Hematopoietic multipotent progenitor cell treated with erythropoietin and hydrocortisone succinate and interleukin-3 and kit ligand, for 15 days (in vitro differentiated cells): Measurements from ENCODE around the gene WNT2B.

Experiments
- DNase-seq: peaks from one replicate; pipeline ENCODE4 v3.0.0-alpha.2; 2015; ENCODE audit warnings: low spot score

WNT2B gene

DNA sequence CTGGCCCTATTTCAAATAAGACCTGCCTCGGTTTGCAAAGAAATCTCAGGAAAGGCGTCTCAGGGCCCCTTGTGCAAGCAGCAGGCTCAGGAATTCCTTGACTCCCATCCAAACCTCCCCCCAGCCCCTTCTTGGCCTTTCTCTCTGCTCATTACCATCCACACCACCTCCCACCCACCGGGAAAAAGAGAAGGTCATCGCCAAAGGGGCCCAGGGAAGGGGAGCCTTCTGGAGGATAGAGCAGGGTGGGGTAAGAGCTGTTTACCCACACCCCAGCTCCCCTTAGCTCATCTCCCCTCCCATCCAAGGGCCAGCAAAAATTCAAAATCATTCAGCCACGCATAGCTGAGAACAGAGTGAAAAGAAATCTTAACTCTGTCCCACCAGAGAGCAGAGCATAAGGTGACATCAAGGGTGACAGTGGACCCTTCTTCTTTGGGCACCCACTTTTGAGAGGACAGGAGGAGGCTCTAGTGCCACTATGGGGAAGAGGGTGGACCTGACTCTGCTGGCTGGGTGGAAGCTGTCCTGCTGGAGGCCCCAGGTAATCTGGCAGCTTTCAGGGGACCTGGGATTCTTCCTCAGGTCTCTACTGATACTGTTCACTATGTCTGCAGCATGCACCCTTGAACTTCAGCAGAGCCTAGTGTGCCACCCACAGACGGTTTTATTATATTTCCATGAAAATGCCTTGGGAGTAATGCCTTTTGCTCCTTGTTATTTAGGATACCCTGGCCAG is 3.9 kb upstream of the WNT2B start:
- DNase-seq = no peak

DNA sequence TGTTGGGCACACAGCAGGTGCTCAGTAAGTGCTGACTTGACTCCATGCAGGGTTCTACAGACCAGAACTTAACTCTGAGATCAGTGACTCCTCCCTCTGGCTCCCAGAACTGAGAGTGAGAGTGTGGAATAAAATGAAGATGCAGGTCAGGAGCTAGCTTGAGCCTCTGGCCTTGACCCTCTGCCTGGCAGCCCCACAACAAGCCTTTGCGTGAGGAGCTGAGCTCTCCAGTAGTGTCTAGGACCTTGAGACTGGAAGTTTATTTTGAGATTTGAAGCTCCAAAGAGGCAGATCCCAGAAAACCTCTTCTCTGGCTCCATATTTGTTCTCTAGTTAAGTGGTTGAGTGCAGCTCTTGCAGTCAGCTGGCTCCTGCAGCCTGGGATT is 3.4 kb upstream of the WNT2B start:
- DNase-seq = no peak

DNA sequence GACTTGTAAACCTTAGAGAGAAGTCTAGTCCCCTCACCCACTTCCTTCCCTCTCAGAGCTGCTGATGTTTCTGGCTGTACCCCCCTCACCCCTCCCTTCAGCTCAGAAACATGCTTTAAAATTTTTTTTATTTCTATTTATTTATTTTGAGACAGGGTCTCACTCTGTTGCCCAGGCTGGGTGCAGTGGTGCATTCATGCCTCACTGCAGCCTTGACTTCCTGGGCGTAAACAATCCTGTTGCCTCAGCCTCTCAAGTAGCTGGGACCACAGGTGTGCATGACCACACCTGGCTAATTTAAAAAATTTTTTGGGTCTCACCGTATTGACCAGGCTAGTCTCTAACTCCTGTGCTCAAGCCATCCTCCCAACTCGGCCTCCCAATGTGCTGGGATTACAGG is 2.9 kb upstream of the WNT2B start:
- DNase-seq = no peak

DNA sequence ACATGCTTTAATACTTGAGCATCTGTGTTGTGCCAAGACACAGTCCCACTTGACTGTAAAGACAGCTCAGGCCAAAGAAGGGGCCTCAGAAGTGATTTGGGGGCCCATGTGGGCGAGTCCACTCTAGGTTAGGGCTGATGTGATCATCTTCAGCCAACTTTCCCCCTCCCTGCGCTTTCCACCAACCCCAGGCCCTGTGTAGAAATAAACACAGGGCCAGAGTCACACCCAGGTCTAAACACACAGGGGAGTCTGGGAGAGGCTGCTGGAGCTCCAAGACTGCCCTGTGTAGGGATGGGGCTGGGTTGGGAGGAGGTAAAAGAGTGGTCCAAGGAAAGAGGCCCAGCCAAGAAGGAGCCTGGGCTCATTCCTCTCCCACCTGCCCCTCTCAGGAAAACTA is 2.5 kb upstream of the WNT2B start:
- DNase-seq = no peak

DNA sequence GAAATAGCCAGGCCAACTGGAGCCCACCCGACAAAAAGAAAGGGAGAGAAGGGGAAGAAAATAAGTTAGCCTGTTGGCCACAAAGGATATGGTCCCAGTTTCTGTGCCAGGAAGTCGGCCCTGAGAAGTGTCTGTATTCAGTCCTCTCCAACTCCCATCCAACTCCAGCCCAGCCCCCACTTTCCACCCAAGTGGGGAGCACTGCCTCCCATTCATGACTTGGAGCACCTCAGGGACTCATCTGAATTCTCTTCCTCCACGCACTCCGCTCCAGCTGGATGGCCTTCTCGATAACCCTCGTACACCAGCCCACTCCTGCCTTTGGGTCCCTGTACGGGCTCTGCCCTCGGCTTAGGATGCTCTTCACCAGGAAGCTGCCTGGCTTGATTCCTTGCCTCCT is 2.0 kb upstream of the WNT2B start:
- DNase-seq = no peak

DNA sequence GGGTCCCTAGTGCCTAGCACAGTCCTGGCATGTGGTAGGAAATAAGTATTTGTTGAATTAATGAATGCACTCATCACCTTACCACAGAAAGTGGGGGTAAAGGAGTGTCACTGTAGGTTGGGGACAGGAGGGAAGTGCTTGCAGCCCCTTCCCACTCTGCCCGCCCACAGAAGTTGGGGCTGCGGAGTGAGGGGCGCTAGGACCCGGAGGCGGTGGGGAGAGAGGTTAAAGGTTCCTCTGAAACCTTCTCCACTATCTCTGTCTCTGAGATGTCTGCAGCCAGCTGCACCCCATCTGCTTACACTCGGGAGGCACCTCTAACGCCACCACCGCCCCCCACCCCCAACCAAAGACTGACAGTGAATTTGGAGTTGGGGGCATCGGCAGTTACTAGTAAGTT is 1.4 kb upstream of the WNT2B start:
- DNase-seq = no peak

DNA sequence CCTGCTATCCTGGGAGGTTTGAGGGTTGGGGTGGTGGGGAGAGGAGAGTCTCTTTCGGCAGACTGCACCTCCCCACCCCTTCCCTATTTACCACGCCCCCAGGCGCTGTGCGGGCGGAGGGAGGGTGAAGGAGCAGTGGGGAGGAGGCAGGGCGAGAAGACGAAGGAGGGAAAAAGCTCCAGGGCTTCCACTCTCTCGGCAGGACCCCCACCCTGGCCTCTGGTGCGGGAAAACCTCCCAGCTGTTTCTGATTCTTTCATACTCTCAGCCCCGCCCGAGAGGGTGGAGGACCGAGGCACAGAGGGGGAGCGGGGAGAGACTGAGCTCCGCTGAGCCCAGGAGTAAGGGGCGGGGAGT is 866 bp upstream of the WNT2B start:
- no peak for DNase-seq

DNA sequence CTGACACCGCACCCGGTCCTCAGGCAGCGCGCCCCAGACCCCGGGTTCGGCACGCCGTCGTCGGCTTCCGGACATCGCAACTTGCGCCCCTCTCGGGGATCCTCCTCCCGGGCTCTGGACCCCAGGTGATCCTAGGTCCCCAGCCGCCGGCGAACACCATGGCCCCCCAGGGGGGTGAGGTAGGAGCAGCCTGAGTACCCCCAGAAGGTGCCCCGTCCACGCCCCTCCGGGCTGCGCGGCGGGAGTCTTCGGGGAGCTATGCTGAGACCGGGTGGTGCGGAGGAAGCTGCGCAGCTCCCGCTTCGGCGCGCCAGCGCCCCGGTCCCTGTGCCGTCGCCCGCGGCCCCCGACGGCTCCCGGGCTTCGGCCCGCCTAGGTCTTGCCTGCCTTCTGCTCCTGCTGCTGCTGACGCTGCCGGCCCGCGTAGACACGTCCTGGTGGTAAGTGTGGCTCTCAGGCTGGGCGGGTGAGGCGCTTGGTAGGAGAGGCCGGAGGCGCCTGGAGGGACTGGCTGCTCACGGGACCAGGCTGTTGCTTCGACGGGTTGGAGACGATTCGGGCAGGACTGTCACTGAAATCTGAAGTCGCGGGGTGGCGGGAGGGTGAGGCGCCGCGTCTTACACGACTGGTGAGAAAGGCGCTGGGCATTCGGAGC is 367 bp downstream of the WNT2B start:
- no peak for DNase-seq

DNA sequence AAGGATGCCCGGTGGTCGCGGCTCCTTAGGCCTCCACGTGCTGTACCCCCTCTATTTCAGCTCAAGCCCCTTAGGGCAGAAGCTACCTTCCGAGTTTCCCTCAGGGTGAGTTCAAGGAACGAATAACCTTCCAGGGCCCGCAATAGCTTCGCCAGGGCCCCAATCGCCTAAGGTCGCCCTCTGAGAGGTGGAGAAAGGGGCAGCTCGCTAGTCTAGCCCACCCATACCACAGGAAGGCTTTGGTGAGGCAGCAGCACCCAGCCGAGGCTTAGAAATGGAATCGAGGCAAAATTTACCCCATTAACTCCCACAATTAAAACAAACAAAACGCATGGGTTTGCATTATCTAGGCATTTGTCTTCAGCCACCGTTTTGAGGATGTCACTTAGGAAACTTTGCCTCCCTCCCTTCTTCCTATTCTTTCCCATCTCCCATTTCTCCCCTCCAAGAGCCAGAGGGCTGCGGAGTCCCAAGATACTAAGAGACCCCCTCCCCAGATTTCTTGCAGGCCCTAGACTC is 954 bp downstream of the WNT2B start:
- DNase-seq = no peak

DNA sequence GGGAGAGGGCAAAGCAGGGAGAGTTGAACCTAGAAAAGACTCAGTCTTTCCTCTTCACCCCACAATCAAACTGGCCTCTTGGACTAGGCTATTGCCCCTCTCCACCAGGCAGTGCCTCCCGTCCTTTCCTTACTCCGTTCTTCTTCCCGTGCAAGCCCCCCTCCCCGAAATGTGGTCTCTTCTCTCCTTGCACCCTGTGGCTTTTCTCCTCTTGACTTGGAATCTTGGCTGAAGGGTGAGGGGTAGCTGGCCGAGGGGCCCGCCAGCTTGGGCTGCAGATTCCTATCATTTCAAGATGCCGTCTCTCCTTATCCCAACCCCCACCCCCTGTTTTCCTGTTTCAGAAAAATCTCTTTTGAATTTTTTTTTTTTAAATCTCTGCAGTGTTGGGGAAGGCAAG is 1.6 kb downstream of the WNT2B start:
- no peak for DNase-seq

DNA sequence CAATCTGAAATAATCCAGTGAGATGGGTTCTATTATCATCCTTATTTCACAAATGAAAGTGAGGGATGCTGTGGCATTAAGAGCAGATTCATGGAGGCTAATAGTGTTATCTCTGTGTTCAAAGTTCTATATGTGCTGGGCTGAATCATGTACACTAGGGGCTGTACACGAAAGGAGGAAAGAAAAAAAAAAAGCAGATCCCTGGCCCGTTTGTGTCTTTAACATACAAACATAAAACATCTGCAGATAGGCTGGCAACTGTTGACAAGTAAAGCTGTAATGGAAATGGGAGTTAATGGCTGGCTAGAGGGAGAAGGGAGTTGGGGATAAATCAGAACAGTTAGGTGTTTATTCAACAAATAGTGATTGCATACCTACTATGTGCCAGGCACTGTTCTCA is 3.1 kb downstream of the WNT2B start:
- no peak for DNase-seq

DNA sequence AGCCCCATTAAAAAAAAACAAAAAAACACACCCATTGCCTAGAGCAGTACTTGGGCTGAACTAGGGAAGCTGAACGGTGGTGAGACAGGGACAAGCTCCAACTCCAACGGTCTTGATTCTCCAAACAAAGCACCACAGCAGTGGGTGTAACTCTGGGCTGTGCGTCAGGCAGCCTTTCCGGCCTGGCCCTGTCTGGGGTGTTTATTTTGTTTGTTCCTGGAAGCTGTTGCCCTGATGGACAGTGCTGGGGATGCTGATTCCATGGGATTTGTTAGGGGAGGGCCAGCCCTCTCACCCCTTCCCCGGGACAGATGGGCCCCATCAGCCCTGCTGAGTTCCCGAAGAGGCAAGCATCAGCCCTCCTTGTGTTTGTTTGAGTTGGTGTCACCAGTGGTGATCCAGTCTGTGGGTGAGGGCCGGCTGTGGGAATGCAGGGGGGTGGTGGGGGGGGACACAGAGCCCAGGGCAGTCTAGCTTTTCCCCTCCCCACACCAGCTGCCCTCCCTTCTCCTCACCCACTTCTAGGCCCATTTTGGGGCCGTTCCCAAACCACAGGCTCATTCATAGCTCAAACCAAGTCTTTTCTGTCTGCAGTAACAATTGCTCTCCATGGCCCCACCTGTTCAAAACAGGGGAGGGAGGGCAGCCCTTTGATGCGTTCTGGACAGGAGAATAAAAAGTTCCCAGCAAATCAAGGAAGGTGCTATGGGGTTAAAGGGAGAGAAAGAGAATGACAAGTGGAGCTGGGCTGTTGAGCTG is 4.5 kb downstream of the WNT2B start:
- DNase-seq = no peak

DNA sequence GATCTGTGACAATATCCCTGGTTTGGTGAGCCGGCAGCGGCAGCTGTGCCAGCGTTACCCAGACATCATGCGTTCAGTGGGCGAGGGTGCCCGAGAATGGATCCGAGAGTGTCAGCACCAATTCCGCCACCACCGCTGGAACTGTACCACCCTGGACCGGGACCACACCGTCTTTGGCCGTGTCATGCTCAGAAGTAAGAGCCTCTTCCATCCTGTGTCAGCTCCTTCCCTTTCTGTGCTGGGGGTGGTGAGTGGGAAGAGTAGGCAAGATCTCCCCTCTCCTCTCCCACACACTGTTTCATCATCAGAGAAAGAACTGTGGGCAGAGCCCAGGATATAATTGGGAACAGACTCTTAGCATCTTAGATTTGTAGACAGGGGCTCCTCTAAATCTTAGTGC is 6.1 kb downstream of the WNT2B start:
- no peak for DNase-seq

DNA sequence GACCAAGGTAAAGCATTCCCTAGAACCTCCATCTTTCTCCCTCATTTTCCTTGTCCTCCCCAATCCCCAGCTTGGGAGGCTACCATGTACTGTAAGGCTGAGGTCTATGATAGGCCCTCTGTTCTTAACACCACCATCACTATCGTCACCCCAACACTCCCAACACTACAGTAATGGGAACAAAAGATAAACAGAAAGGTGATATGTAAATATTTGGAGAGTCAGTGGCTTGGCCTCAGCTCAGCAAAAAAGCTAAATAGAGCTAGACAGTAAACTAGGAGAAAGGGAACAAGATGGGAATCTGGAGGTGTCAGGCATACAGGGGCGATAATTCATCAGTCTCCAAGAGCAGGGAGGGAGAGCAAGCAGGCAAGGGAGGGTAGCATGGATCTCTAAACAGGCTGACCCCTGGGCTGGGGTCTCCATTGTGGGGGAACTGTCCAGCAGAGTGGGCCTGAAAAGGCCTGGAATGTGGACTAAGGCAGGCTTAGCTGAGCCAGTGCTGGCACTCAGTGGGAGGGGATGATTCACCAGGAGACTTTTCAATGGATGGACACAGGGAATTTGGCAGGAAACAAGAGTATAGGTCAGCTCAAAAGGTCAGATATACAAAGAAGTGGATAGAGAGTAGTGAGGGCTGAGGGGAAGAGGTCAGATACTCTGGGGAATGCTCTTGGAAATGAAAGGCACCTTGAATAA is 6.7 kb downstream of the WNT2B start:
- DNase-seq = no peak

DNA sequence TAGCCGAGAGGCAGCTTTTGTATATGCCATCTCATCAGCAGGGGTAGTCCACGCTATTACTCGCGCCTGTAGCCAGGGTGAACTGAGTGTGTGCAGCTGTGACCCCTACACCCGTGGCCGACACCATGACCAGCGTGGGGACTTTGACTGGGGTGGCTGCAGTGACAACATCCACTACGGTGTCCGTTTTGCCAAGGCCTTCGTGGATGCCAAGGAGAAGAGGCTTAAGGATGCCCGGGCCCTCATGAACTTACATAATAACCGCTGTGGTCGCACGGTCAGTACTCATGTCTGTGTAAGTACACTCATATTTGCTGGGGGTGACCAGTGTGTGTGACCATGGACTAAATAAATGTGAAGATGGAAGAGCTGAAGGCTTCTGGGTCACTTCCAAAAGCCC is 7.4 kb downstream of the WNT2B start:
- no peak for DNase-seq

DNA sequence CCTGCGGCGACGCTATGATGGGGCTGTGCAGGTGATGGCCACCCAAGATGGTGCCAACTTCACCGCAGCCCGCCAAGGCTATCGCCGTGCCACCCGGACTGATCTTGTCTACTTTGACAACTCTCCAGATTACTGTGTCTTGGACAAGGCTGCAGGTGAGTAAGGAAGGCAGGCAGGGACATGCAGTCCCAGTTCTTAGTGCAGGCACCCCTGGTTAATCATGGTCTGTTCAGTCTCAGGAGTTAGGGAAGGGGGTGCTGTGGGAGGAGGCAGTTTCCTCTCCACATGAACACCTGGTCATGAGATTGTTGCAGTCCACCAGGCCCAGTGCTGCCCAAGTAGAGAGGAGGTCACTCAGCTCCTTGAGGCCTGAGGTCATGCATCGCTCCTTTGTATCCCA is 8.5 kb downstream of the WNT2B start:
- no peak for DNase-seq

DNA sequence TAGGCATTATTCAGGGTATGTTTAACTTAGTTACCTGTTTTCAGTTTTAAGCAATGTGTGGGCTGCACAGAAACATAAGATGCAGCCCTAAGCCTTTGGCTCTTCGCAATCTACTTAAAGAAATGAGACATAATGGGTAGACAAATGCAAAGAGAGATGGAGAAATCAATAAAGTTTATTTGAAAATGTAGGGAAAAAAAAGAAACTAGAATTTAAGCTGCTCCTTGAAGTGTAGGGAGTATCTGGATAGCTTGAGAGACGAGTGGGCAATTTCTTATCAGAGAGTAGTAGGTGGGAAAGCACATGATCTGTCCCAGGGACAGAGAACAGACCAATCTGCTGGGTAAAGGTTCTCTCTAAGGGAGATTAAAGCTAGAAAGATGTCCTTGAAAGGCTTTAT is 8.9 kb downstream of the WNT2B start:
- no peak for DNase-seq

DNA sequence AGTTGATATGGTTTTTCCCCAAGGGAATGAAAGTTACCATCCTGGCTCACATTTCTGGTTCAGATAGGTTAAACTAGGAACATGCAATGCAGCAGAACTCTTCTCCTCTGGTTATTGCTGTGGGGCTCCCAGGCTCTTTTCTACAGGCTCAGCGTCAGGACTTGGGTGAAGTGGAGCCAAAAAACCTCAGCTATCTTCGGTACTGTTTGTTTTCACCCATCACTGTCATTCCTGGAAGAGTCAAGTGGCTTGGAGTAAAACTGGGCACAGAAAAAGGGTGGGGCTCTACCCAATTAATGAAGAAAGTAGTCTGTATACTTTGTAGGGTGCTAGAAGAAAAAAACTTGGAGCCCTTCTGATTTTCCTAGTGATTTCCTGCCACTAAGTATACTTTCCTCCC is 9.4 kb downstream of the WNT2B start:
- DNase-seq = no peak

DNA sequence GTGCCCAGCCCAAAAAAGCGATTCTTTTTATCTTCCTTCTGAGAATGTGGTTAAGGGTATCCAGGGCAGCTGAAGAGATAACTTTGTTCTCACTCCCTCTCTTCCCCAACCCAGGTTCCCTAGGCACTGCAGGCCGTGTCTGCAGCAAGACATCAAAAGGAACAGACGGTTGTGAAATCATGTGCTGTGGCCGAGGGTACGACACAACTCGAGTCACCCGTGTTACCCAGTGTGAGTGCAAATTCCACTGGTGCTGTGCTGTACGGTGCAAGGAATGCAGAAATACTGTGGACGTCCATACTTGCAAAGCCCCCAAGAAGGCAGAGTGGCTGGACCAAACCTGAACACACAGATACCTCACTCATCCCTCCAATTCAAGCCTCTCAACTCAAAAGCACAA is 11.4 kb downstream of the WNT2B start:
- no peak for DNase-seq

DNA sequence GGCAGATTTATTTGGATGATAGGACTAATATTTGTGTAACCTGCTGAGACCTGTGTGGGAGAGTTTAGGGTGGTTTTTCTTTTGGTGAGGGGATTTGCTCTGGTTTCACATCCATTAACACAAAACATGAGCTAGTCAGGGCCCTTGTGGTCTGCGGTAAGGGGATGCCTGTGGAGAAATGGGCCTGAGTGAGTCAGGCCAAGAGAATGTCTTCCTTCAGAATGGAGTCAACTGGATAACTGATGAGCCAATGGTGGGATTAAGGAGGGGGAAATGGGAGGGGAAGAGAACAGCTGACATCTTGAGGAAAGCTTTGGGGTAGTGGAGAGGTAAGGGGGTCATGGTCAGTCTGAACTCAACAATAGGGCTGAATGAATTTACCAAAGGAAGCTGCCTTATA is 13.9 kb downstream of the WNT2B start:
- no peak for DNase-seq

DNA sequence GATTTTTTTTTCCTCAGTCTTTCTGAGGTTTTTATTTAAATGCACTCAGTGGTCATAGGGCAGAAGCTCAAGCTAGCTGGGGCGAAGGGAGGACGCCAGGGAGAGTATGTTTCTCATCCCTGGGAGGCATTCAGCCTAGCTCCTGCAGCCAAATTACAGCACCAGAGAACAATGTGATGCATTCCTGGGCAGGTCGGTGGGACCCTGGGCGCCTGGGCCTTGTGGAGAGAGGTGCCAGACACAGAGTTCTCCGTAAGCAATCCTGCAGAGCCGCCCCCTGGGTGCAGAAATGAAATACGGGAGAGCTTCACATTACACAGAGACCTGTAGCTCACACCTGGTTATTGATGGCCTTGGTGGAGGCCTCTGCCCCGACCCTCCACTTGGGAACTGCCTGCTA is 15.5 kb downstream of the WNT2B start:
- DNase-seq = no peak

DNA sequence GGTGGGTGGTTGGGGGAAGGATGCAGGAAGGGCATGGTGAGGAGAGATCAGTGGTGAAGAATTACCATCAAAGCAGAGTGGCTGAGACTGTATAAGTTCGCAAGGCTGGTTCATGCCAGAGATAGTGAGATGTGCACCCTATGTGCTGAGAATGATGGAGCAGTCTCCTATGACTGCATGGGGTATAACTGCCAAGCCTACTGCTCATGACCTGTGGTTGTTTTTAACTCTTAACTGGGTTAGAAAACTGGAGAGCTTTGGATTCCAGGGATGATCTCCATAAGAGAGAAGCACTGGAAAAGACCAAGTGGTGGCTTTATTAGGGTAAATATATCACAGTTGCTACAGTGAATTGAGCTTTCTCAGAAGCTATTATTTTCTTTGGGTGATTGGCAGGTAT is 16.2 kb downstream of the WNT2B start:
- no peak for DNase-seq
